Lung (tissue), 12 donors: Measurements from ENCODE around the gene CALD1. TPM values are rescaled to one million over a fixed set of nuclear protein-coding genes. Genes with fewer than 3 reads are reported as not detected.

Experiments
- ATAC-seq: fragments of 200-7000 bp; cut with Tn5 transposase; one replicate; pipeline ENCODE4 v1.9.1; 2020; ENCODE audit warnings: moderate number of reproducible peaks; ENCODE audit not compliant: insufficient read depth, low FRiP score
- DNase-seq, 3 donors: peaks; one replicate each; pipeline ENCODE4 v3.0.0-alpha.2; 2013 to 2017
- H3K27ac ChIP-seq, 2 donors: one replicate each; pipeline ENCODE4 v1.5.1; 2013; ENCODE audit warnings: mild to moderate bottlenecking in 2 of 2, moderate library complexity in 2 of 2, control low read depth in 1 of 2, inconsistent platforms in 1 of 2, low read depth in 1 of 2, low read length in 1 of 2
- H3K27me3 ChIP-seq, 3 donors: one replicate each; pipeline ENCODE4 v1.5.1; 2013; ENCODE audit warnings: low read length in 2 of 3; ENCODE audit not compliant: control insufficient read depth in 3 of 3, insufficient read depth in 3 of 3
- H3K36me3 ChIP-seq, 4 donors: one replicate each; pipeline ENCODE4 v1.5.1; 2013; ENCODE audit warnings: low read length in 4 of 4, mild to moderate bottlenecking in 1 of 4, moderate library complexity in 1 of 4; ENCODE audit not compliant: control insufficient read depth in 4 of 4, insufficient read depth in 4 of 4
- H3K4me1 ChIP-seq, 5 donors: one replicate each; pipeline ENCODE4 v1.5.1; 2013; ENCODE audit warnings: low read length in 5 of 5, mild to moderate bottlenecking in 2 of 5, moderate library complexity in 1 of 5; ENCODE audit not compliant: control insufficient read depth in 5 of 5, insufficient read depth in 5 of 5
- H3K4me3 ChIP-seq: one replicate; pipeline ENCODE4 v1.5.1; 2013; ENCODE audit warnings: mild to moderate bottlenecking, control low read depth, moderate library complexity
- H3K9ac ChIP-seq, 2 donors: one replicate each; pipeline ENCODE4 v1.5.1; 2013; ENCODE audit warnings: low read length in 2 of 2, control low read depth in 1 of 2; ENCODE audit not compliant: insufficient read depth in 1 of 2
- H3K9me3 ChIP-seq, 4 donors: one replicate each; pipeline ENCODE4 v1.5.1; 2013; ENCODE audit warnings: low read length in 3 of 4, mild to moderate bottlenecking in 1 of 4, moderate library complexity in 1 of 4; ENCODE audit not compliant: control insufficient read depth in 4 of 4, insufficient read depth in 3 of 4
- CTCF ChIP-seq: IDR thresholded peaks from 2 replicates; pipeline ENCODE4 v1.5.1; 2012; ENCODE audit warnings: mild to moderate bottlenecking; ENCODE audit errors: control extremely low read depth, extremely low read depth
- WGBS, 2 donors: extraction: QIAGEN DNeasy Blood & Tissue Kit; methylation state at CpG; one replicate each; pipeline ENCODE4 v1.1.7; 2013; 5-methylcytosine and 5-hydroxymethylcytosine counted together
- polyA plus RNA-seq, 2 donors: library from polyadenylated mRNA; stranded (reverse); fragments of 200-250 nt; gene quantifications; one replicate each; pipeline ENCODE4 v1.2.1, GENCODE V29; 2013
- total RNA-seq, 2 donors: library from RNA; depleted of rRNA in 1 of 2; stranded (reverse); fragments of >200 nt in 1 of 2; gene quantifications; one replicate each; pipeline ENCODE4 v1.2.1, GENCODE V29; 2014 to 2021
- donor health status: control.
- donor health status: control.
- donor health status: Bipolar disorder and iron deficiency.
- donor health status: healthy.
- donor health status: DM: yes; HTN: yes; CAD: no.

CALD1 gene
- total and polyA plus RNA-seq, 4 donors, result 56.4 to 173 (median 92.0) TPM

- no peak overlapping the region for H3K4me3 ChIP-seq
- no peak overlapping the region for H3K9ac ChIP-seq
- DNase-seq, result no peak
- peaks cover 0 to 17% (median 0%) of the 10 kb centered on the region in 5 donors for H3K4me1 ChIP-seq
- no peak for ATAC-seq
- 76 to 91% methylated on average over 5 of the region's 5 CpGs for WGBS, 2 donors
- no peak overlapping the region for H3K27ac ChIP-seq
- H3K36me3 ChIP-seq, result peaks cover 0 to 2% (median 0%) of the 10 kb centered on the region in 4 donors
- no peak for TF ChIP-seq CTCF
- no peaks in the 10 kb centered on the region for H3K27me3 ChIP-seq
- H3K9me3 ChIP-seq, result no peaks in the 10 kb centered on the region
Observed at GRCh38 chr7:134988161-134988560, 208.7 kb downstream of the CALD1 start.

DNA sequence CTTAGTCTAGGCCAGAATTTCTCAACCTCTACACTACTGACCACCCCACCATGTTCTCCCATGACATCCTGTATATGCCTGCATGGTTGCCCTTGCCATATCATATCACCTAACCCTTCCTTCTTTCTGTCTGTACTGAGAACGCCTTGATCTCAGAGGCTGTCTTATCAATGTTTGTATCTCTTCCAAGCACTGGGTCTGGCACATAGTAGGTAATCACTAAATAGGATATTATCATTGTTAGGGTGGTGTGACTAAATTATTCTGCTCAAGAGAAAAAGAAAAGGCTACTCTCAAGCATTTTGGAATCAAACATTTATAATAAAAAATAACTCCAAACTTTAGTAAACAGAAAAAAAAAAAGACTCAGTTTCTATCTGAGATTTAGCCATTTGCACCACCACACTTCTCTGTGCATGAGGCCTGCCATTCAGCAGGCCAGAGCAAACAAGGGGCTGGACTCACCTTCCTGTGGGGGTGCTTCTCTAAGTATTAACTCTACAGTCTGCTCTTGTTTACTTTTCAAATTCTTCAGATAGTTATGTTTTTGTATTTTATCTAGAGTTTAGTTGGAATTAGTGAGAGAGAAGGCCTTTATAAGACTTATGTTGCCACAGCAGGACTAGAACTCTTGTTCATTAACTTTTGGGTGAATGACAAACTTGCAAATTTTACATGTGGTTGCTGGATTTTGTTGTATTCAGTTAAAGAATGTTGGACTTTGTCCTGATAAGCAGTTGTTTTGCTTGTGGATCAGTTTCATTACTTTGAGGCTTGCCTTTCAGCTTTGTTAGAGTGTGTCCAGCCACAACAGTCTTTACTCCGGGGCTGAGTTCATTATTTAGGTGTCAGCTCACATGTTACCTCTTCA lies 212.3 kb downstream of the CALD1 start:
- ATAC-seq (no peak), DNase-seq (peak; percentile 13 to 42 (median 14))
- Histone ChIP-seq H3K4me1 (peaks cover 0 to 29% (median 0%) of the 10 kb centered on the region in 5 donors), H3K4me3 (no peak overlapping the region), H3K9me3 (no peaks in the 10 kb centered on the region), H3K9ac (no peak overlapping the region), H3K36me3 (peaks cover 4 to 11% (median 7%) of the 10 kb centered on the region in 4 donors), H3K27ac (no peak overlapping the region), H3K27me3 (no peaks in the 10 kb centered on the region)
- no peak for TF ChIP-seq CTCF
- WGBS, 2 donors, result 53 to 80% methylated on average over 2 of the region's 2 CpGs

DNA sequence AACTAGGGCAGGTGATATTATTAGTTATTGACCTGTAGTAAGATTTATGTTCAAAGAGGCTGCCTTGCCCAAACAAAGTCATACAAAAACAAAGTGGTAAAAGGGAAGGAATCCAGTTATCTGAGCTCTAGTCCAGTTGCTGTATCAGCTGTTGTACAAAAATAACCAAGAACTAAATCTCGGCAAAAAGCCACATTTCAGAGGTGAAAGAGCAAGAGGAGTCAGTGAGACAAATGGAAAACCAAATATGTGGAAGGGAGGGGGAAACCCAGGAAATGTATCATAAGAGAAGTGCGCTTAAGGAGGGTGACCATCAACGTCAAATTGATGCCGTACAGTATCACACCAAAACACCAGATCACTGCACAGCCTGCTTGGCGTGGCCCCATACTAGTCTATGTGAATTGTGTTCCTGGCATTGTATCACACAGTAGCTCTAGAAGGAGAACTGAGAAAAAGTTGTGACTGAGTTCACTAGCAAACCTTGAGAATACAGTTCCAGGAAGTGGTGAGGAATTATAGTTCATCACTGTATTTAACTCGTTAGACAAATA lies 213.3 kb downstream of the CALD1 start:
- WGBS, 2 donors, result 62 to 74% methylated on average over 6 of the region's 6 CpGs
- no peak overlapping the region for H3K4me3 ChIP-seq
- no peak for ATAC-seq
- H3K4me1 ChIP-seq, result peaks cover 0 to 27% (median 0%) of the 10 kb centered on the region in 5 donors
- no peaks in the 10 kb centered on the region for H3K27me3 ChIP-seq
- no peak for TF ChIP-seq CTCF
- H3K9me3 ChIP-seq, result no peaks in the 10 kb centered on the region
- peak in 1 of 3 donors; percentile 15 for DNase-seq
- peaks cover 4 to 11% (median 8%) of the 10 kb centered on the region in 4 donors for H3K36me3 ChIP-seq
- H3K9ac ChIP-seq, result no peak overlapping the region
- H3K27ac ChIP-seq, result peak overlapping the region in 1 of 2 donors; percentile 31
